Measurements from ENCODE around the gene CCDC93.

Gene CCDC93

GRCh38 chr2:117879003-117879402 is 134.9 kb downstream of the CCDC93 start:
- DNase-seq = no peak

GRCh38 chr2:117875786-117876185 is 138.1 kb downstream of the CCDC93 start:
- no peak for DNase-seq
